Caco-2 (cell line): ENCODE results near the gene EIF3J. TPM values are rescaled to one million over a fixed set of nuclear protein-coding genes. Genes with fewer than 3 reads are reported as not detected.
"Not testable (repeated sequence)": the region's sequence is repeated elsewhere in the genome, so short reads cannot be mapped to it uniquely, and the experiment has no call there.

ENCODE experiments used
- BruUV-seq: library from RNA; stranded (reverse); fragments of 400-500 nt; replicated peaks from 2 replicates; lab custom pipeline; 2021; lab: Mats Ljungman, UMichigan
- CTCF ChIA-PET: fragments of 300-600 bp; sonication (Branson Sonifier 250); formaldehyde crosslinking; loops from one replicate; lab custom pipeline; 2022; ENCODE audit warnings: antibody characterized with exemption; lab: Charles Lee
- POLR2A ChIA-PET: fragments of 300-600 bp; sonication (Branson Sonifier 250); formaldehyde crosslinking; loops from one replicate; lab custom pipeline; 2022; ENCODE audit warnings: antibody characterized with exemption; lab: Charles Lee
- DNase-seq, 2 experiments: peaks; one replicate each; pipeline versions ENCODE4 v3.0.0 to v3.0.0-alpha.2; 2020 to 2022
- H3K27me3 ChIP-seq: replicated peaks from 2 replicates; pipeline ENCODE4 v1.6.0; 2011; ENCODE audit warnings: low read length; ENCODE audit not compliant: control insufficient read depth, insufficient read depth
- H3K36me3 ChIP-seq: 2 replicates; pipeline ENCODE4 v1.5.1; 2011; ENCODE audit warnings: low read length; ENCODE audit not compliant: control insufficient read depth, insufficient read depth
- H3K4me1 ChIP-seq: fragments of 250-450 bp; sonication (Bioruptor Pico); 2 replicates; pipeline ENCODE4 v1.5.1; 2020; ENCODE audit warnings: mild to moderate bottlenecking
- H3K4me3 ChIP-seq: 2 replicates; pipeline ENCODE4 v1.5.1; 2011; ENCODE audit warnings: low read depth, mild to moderate bottlenecking, control low read depth, low read length
- H3K9me3 ChIP-seq: fragments of 250-450 bp; sonication (Bioruptor Pico); 2 replicates; pipeline ENCODE4 v1.5.1; 2020; ENCODE audit warnings: mild to moderate bottlenecking, moderate library complexity
- H3K27ac Mint-ChIP-seq: one replicate; pipeline ENCODE4 v1.8.0; 2022; ENCODE audit warnings: mixed read lengths; ENCODE audit not compliant: unreplicated experiment
- H3K27me3 Mint-ChIP-seq: one replicate; pipeline ENCODE4 v1.8.0; 2022; ENCODE audit warnings: mixed read lengths; ENCODE audit not compliant: insufficient read depth, unreplicated experiment
- H3K36me3 Mint-ChIP-seq: one replicate; pipeline ENCODE4 v1.8.0; 2022; ENCODE audit warnings: mild to moderate bottlenecking, mixed read lengths; ENCODE audit not compliant: insufficient read depth, unreplicated experiment
- H3K4me1 Mint-ChIP-seq: one replicate; pipeline ENCODE4 v1.8.0; 2022; ENCODE audit warnings: low read depth, mixed read lengths; ENCODE audit not compliant: unreplicated experiment
- H3K4me3 Mint-ChIP-seq: one replicate; pipeline ENCODE4 v1.8.0; 2022; ENCODE audit warnings: mild to moderate bottlenecking, moderate library complexity, mixed read lengths; ENCODE audit not compliant: unreplicated experiment
- H3K9me3 Mint-ChIP-seq: one replicate; pipeline ENCODE4 v1.8.0; 2022; ENCODE audit warnings: mixed read lengths; ENCODE audit not compliant: unreplicated experiment
- CTCF ChIP-seq, 2 experiments: fragments of 200-600 bp in 1 of 2; IDR thresholded peaks; 1 replicate in 1 of 2; 2 replicates in 1 of 2; pipeline versions ENCODE4 v1.5.1 to v1.8.0; 2011 to 2022; ENCODE audit warnings: antibody characterized with exemption in 1 of 2, control low read depth in 1 of 2, inconsistent platforms in 1 of 2, low read depth in 1 of 2, low read length in 1 of 2, mild to moderate bottlenecking in 1 of 2, moderate library complexity in 1 of 2; ENCODE audit not compliant: insufficient read depth in 1 of 2, severe bottlenecking in 1 of 2, unreplicated experiment in 1 of 2
- intact Hi-C: fragments of 100-400 bp; cut with micrococcal nuclease; formaldehyde crosslinking; loops from one replicate; pipeline ENCODE4 v1.10.0; 2022; ENCODE audit not compliant: unreplicated experiment
- total RNA-seq: library from RNA; stranded (reverse); gene quantifications from 2 replicates; pipeline ENCODE4 v1.2.3, GENCODE V29; 2022

The EIF3J gene
- total RNA-seq, 1 experiment from 2014 or later, result 179 TPM

GRCh38 chr15:44529864-44530604 lies 6.9 kb upstream of the EIF3J start:
- H3K4me3 ChIP-seq, result no peak overlapping the region
- intact Hi-C loops, result loop anchor here (10.0 kb wide), 1 partner anchor 245 kb away; the partner anchor contains the start of gene GOLM2
- DNase-seq, result no peak
- H3K36me3 Mint-ChIP-seq, result peaks cover 41% of the 10 kb centered on the region
- H3K4me1 Mint-ChIP-seq, result peaks cover under 1% of the 10 kb centered on the region
- CTCF ChIA-PET, result no interaction called here
- no peaks in the 10 kb centered on the region for H3K9me3 ChIP-seq
- H3K4me3 Mint-ChIP-seq, result no peak overlapping the region
- H3K27me3 Mint-ChIP-seq, result no peaks in the 10 kb centered on the region
- 0 out of 2 replicates have a peak, but pooled peaks cover 3% of the 10 kb centered on the region for H3K4me1 ChIP-seq
- TSS peak; percentile 22 for BruUV-seq
- no peaks in the 10 kb centered on the region for H3K36me3 ChIP-seq
- no peaks in the 10 kb centered on the region for H3K27me3 ChIP-seq
- POLR2A ChIA-PET, result no interaction called here
- H3K9me3 Mint-ChIP-seq, result no peaks in the 10 kb centered on the region
- TF ChIP-seq CTCF (IDR thresholded peaks at IDR 0.05; ENCODE audit: insufficient read depth in 1 of 2, low read depth in 1 of 2, low read length in 1 of 2, severe bottlenecking in 1 of 2, unreplicated experiment in 1 of 2), result no peak
- peak overlapping the region; percentile 4 for H3K27ac Mint-ChIP-seq

GRCh38 chr15:44530653-44531052 lies 6.3 kb upstream of the EIF3J start:
- Histone ChIP-seq H3K36me3 (no peaks in the 10 kb centered on the region), H3K9me3 (no peaks in the 10 kb centered on the region), H3K4me1 (0 out of 2 replicates have a peak, but pooled peaks cover 3% of the 10 kb centered on the region), H3K4me3 (no peak overlapping the region), H3K27me3 (no peaks in the 10 kb centered on the region)
- intact Hi-C loops, result loop anchor here (10.0 kb wide), 1 partner anchor 246 kb away; the partner anchor contains the start of gene GOLM2
- no peak overlapping the region for H3K4me3 Mint-ChIP-seq
- ChIA-PET CTCF (no interaction called here), POLR2A (no interaction called here)
- BruUV-seq, result no TSS peak
- H3K4me1 Mint-ChIP-seq, result peaks cover 7% of the 10 kb centered on the region
- TF ChIP-seq CTCF (IDR thresholded peaks at IDR 0.05; ENCODE audit: insufficient read depth in 1 of 2, low read depth in 1 of 2, low read length in 1 of 2, severe bottlenecking in 1 of 2, unreplicated experiment in 1 of 2), result no peak
- H3K27ac Mint-ChIP-seq, result peak overlapping the region; percentile 4
- no peak for DNase-seq
- no peaks in the 10 kb centered on the region for H3K9me3 Mint-ChIP-seq
- H3K27me3 Mint-ChIP-seq, result no peaks in the 10 kb centered on the region
- H3K36me3 Mint-ChIP-seq, result peaks cover 47% of the 10 kb centered on the region

- H3K4me3 Mint-ChIP-seq, H3K36me3 ChIP-seq, DNase-seq, H3K4me3 ChIP-seq, H3K27me3 Mint-ChIP-seq, H3K4me1 ChIP-seq, H3K9me3 Mint-ChIP-seq, POLR2A ChIA-PET, BruUV-seq, H3K27ac Mint-ChIP-seq, CTCF ChIA-PET, H3K9me3 ChIP-seq, H3K27me3 ChIP-seq: not testable (repeated sequence)
- Mint-ChIP-seq H3K4me1 (peaks cover 12% of the 10 kb centered on the region), H3K36me3 (peaks cover 54% of the 10 kb centered on the region)
- intact Hi-C loops, result loop anchor here (10.0 kb wide), 1 partner anchor 247 kb away; the partner anchor contains the start of gene GOLM2
These were observed 4.7 kb upstream of the EIF3J start for GRCh38 chr15:44532275-44532674.
